ENCODE data around the gene SLF2.

Gene SLF2

DNA sequence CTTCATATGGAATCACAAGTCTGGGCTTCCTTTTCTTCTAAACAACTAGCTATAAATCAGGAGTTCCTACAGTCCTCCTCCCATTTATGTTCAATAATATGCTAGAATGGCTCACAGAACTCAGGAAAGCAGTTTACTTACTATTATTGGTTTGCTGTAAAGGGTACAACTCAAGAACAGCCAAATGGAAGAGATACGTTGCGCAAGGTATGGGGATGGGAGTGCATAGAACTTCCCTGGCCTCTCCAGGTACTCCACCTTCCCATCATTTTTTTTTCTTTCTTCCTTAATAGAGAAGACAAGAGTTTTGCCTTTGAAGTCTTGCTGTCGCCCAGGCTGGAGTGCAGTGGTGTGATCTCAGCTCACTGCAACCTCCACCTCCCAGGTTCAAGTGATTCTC lies 29.5 kb downstream of the SLF2 start:
- no peak for DNase-seq (ENCODE audit: low spot score)
- in situ Hi-C loops (cut with MboI; ENCODE audit: low pct_unique_long_range_greater_than_20kb, low sequenced_read_pairs, unreplicated experiment): no loop called here
- no peak for TF ChIP-seq CTCF (IDR thresholded peaks at IDR 0.05; ENCODE audit: extremely low read depth, insufficient read depth, missing control alignments)

DNA sequence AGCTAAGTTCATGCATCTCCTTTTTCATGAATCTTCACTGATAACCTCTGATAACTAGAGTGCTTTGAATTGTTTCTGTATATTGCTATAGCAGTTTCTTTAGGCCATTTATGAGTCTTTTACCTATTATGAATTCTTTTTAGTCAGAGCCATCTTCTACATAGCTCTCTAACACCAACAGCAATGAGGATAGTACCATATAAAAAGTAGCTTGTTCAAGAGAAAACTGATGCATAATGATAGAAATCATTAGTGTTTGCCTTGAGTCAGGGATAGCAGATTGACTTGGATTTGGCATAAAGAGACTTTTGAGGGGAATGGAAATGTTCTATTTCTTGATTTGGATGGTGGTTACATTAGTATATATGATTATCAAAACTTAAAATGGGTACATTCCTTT lies 30.7 kb downstream of the SLF2 start:
- in situ Hi-C loops (cut with MboI; ENCODE audit: low pct_unique_long_range_greater_than_20kb, low sequenced_read_pairs, unreplicated experiment): no loop called here
- TF ChIP-seq CTCF (IDR thresholded peaks at IDR 0.05; ENCODE audit: extremely low read depth, insufficient read depth, missing control alignments): no peak

GRCh38 chr10:100945754-100946153 lies 33.0 kb downstream of the SLF2 start:
- TF ChIP-seq CTCF (IDR thresholded peaks at IDR 0.05; ENCODE audit: extremely low read depth, insufficient read depth, missing control alignments): no peak
- in situ Hi-C loops (cut with MboI; ENCODE audit: low pct_unique_long_range_greater_than_20kb, low sequenced_read_pairs, unreplicated experiment): no loop called here
- no peak for DNase-seq (ENCODE audit: low spot score)

More for the DNA sequence above, 30.7 kb downstream of the SLF2 start:
- no peak for DNase-seq (ENCODE audit: low spot score)

DNA sequence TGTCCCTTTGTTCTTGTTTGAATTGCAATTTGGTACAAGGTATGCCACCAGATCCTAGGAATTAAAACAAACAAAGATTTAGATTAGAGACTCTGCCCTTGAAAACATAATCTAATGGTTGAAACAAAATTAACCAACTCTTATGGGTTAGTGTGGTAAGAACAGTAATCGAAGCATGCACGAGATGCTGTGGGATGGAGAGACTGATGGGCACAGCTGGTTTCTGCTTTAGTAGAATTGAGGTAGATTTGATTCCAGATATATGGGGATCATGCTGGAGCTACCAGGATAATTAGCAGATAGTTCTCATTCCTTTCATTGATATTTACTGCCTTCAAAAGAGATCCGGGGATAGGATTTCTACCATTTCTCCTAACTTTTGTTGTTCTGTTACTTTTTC lies 36.2 kb downstream of the SLF2 start:
- no peak for DNase-seq (ENCODE audit: low spot score)
- in situ Hi-C loops (cut with MboI; ENCODE audit: low pct_unique_long_range_greater_than_20kb, low sequenced_read_pairs, unreplicated experiment): no loop called here
- no peak for TF ChIP-seq CTCF (IDR thresholded peaks at IDR 0.05; ENCODE audit: extremely low read depth, insufficient read depth, missing control alignments)

DNA sequence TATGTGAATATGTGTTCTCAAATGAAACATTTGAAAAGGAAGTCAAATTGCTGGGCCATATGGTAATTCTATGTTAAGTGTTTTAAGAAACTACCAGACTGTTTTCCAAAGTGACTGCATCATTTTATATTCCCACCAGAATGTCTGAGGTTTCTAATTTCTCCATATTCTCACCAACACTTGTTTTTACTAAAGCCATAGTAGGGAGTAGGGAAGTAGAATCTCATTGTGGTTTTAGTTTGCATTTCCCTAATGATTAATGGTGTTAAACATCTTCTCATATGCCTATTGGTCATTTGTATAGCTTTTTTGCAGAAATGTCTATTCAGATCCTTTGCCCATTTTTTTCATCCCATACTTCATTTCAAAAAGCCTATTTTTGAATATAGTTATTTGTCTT lies 47.5 kb downstream of the SLF2 start:
- in situ Hi-C loops (cut with MboI; ENCODE audit: low pct_unique_long_range_greater_than_20kb, low sequenced_read_pairs, unreplicated experiment): no loop called here
- no peak for DNase-seq (ENCODE audit: low spot score)
- TF ChIP-seq CTCF (IDR thresholded peaks at IDR 0.05; ENCODE audit: extremely low read depth, insufficient read depth, missing control alignments): no peak

DNA sequence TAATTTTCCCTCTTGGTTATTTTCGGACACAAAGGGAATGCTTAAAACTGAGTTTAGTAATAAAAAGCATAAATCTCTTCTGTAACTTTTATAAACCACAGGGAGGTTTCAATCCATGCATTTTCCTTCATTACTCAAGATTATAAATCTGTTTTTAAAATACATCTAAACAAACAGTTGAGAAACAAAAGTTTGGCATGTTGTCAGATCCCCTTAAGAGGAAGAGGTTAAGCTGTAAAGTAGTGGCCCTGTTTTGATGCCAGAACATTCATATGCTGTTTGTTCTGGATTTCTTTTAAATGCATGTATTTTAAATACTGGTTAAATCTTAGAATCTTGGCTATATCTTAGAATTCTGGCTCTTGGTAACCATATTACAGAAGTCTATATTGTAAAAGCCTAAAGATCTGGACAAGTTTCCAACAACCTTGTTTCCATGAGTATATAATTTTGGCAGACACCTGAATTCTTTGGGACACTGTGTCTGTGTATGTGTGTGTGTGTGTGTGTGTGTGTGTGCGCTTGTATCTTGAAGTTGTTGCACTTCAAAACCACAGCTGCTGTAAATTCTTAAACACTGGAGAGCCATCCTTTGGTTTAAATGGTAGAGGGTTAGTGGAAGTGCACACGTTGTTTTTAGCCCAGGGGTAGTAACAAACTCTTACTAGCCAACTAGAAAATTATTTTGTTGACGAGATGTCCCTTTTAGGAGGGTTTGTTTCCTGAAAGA lies 49.8 kb downstream of the SLF2 start:
- in situ Hi-C loops (cut with MboI; ENCODE audit: low pct_unique_long_range_greater_than_20kb, low sequenced_read_pairs, unreplicated experiment): no loop called here
- TF ChIP-seq CTCF (IDR thresholded peaks at IDR 0.05; ENCODE audit: extremely low read depth, insufficient read depth, missing control alignments): no peak
- no peak for DNase-seq (ENCODE audit: low spot score)
